Right lobe of liver (tissue), 4 donors: ENCODE measurements around the gene SLC25A45.

Experiments
- CTCF ChIP-seq, 4 donors: fragments of 200-600 bp in 3 of 4; fragments of 450-650 bp in 1 of 4; IDR thresholded peaks; one replicate each; pipeline versions ENCODE4 v1.5.1 to v1.8.0; 2016 to 2022; ENCODE audit warnings: antibody characterized with exemption in 4 of 4, mild to moderate bottlenecking in 2 of 4
- POLR2A ChIP-seq: fragments of 450-650 bp; IDR thresholded peaks from one replicate; pipeline ENCODE4 v1.6.1; 2017; ENCODE audit warnings: antibody characterized with exemption, mild to moderate bottlenecking
- donor health status: DM: no; HTN: no; CAD: no.
- donor health status: DM: no; HTN: no; CAD: no.
- donor health status: DM: no; HTN: yes; CAD: no.

GRCh38 chr11:65392186-65392829 lies 9.9 kb upstream of the SLC25A45 start:
- TF ChIP-seq CTCF (IDR thresholded peaks at IDR 0.05) (no peak), POLR2A (no peak)
